Posterior vena cava (tissue), 2 donors: ENCODE data around the gene PTGER4. TPM values are rescaled to one million over a fixed set of nuclear protein-coding genes. Genes with fewer than 3 reads are reported as not detected.
A peak's percentile ranks its signal among the peaks of the same experiment; 100 is the strongest.
"Not testable (repeated sequence)": the region's sequence is repeated elsewhere in the genome, so short reads cannot be mapped to it uniquely, and the experiment has no call there.

Experiments
- DNase-seq: peaks from one replicate; pipeline ENCODE4 v3.0.0-alpha.2; 2020; ENCODE audit warnings: low spot score
- intact Hi-C, 2 donors: fragments of 100-400 bp; cut with DNase I; formaldehyde crosslinking; loops; one replicate each; pipeline versions ENCODE4 v1.14.1 to v1.14.2; 2022 to 2023
- total RNA-seq, 2 donors: library from RNA; stranded (reverse); fragmentation: NEBNext Ultra II Directional; extraction: Animal tissue kit (Norgen Biotek cat#: 25700); gene quantifications; one replicate each; pipeline ENCODE4 v1.2.1, GENCODE V29; 2021
- donor health status: DM: yes; HTN: yes; CAD: no.
- donor health status: DM: yes; HTN: yes; CAD: no.

The PTGER4 gene
- total RNA-seq, 2 donors from 2014 or later: 10.1 to 12.1 TPM

DNA sequence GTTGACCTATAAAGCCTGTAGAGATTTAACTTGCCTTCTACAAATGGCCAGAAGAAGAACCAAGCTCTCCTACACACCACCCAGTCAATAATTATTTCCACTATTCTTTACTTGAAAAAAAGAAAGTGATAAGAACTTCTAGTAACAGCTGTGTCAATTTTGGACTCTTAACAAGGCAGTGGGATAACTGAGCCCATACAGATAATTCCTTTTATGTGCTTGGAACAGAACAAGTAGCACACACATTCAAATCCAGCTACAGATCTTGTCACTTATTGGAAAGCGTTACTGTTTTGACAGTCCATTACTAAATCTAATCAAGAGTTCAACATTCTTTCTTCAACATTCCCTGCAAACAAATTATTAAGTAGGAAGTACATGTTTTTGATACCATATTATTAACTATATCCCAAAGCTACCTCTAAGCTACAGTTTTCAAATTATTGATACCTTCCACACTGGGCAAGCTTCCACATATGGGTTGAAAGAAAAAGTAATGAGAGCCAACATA lies 6.3 kb downstream of the PTGER4 start:
- intact Hi-C loops: loop anchor here in 1 of 2 donors (10.0 kb wide), 1 partner anchor 1101 kb away; no protein-coding TSS in a partner anchor
- no peak for DNase-seq

DNA sequence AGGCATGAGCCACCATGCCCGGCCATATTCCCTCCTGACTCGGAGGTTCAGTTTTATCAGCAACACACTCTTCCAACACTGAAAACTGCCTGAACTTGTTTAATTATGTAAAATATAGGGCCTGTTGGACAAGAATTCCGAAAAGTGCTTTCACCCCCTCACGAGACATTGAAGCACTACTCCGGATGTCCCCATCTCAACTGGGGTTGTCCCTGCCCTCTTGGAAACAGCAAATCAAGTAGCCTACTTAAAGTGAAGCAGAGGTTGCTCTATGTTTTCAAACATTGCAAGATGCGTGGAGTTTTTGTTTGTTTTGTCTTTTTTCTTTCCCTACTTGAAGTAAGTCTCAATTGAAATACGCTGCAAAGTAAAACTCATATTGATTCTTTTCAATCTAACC lies 7.6 kb downstream of the PTGER4 start:
- DNase-seq: no peak
- intact Hi-C loops: loop anchor here in 1 of 2 donors (10.0 kb wide), 1 partner anchor 1103 kb away; no protein-coding TSS in a partner anchor

DNA sequence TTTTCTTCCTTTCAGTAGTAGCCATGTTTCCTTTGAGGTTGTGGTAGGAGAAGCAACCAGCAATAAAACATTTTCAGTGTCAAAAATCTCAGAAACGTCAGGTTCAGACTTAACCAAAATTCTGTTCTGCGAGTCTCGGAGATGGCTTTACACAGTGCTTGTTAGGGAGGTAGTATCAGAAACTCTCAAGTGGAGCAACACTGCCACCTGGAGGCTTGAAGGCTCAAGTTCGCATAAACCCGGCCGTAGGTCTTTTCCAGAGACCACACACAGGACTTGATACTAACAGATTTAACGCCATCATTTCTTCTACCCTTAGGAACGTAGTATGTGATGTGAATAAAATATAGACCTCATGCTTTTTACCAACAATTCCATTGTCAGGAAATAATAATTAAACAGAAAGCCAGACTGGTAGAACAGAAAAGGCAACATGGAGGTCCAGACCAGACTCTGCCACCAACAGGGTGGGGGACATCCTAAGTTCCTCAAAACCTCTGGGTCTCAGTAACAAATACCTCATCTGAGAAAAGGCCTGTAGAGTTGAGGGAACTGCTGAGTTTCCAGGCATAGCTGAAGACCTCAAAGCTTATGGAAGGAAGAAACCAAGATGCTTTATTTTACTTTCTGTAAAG lies 8.5 kb downstream of the PTGER4 start:
- intact Hi-C loops: loop anchor here in 1 of 2 donors (10.0 kb wide), 1 partner anchor 1103 kb away; no protein-coding TSS in a partner anchor
- peak; percentile 91 for DNase-seq

DNA sequence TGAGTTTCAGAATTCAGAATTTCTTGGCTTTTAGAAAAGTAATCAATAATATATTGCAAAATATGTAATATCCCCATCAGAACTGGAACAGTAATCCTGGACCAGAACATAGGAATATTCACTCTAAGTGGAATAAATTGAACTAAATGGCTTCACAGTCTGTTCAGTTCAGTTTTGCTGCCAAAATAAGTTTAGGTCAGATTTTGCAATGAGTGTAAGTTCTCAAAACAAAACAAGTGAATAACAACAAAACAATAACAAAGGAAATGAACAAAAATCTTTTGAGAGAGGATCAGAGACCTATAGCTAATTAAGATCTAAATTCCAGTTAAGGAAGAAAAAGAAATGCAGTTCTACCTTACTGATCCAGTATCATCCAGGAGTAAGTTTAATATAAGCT lies 9.3 kb downstream of the PTGER4 start:
- intact Hi-C loops: loop anchor here in 1 of 2 donors (10.0 kb wide), 1 partner anchor 1104 kb away; no protein-coding TSS in a partner anchor
- no peak for DNase-seq

DNA sequence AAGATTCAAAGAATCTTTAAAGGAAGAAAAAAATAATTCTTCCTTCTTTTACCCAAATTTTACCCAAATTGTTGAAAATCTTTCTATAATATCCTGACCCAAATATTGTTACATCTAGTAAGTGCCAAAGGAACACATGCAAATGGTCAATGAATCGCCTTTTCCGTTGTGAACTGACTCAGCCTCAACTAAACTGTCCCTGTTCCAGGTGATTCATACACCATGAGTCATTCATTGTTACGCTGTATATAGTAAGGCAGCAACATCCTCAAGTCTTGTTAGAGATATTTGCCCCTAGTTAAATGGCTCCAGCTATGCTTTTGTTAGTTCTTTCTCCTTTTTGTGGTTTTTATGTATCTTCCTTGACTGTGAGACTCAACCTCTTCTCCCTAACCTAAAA lies 9.7 kb downstream of the PTGER4 start:
- intact Hi-C loops: loop anchor here in 1 of 2 donors (10.0 kb wide), 1 partner anchor 1105 kb away; no protein-coding TSS in a partner anchor
- no peak for DNase-seq

DNA sequence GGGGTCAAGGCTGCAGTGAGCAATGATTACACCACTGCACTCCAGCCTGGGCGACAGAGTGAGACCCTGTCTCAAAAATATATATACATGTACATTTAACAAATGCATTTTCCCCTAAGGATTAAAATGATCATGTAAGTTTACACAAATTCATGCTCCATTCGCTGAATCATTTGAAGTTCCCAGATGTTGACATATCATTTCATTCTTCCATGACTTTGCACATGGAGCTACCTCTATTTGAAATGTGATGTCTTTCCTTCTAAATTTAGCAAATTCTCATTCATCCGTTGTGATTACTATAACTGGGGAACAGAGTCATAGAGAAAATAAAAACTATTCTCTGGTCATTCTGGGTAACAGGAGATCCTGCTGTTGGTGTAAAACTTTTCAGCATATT lies 10.6 kb downstream of the PTGER4 start:
- no peak for DNase-seq
- intact Hi-C loops: loop anchor here in 1 of 2 donors (10.0 kb wide), 1 partner anchor 975 kb away; no protein-coding TSS in a partner anchor

DNA sequence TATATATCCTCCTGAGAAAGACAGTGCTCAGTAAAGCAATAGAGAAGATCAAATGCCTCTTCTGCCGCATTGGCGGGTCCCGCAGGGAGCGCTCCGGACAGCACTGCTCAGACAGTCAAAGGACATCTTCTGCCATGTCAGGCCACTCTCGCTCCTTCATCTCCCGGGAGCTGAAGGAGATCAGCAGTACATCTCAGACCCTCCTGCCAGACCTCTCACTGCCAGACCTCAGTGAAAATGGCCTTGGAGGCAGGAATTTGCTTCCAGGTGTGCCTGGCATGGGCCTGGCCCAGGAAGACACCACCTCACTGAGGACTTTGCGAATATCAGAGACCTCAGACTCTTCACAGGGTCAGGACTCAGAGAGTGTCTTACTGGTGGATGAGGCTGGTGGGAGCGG lies 12.2 kb downstream of the PTGER4 start:
- no peak for DNase-seq
- intact Hi-C loops: loop anchor here in 1 of 2 donors (10.0 kb wide), 1 partner anchor 977 kb away; no protein-coding TSS in a partner anchor

DNA sequence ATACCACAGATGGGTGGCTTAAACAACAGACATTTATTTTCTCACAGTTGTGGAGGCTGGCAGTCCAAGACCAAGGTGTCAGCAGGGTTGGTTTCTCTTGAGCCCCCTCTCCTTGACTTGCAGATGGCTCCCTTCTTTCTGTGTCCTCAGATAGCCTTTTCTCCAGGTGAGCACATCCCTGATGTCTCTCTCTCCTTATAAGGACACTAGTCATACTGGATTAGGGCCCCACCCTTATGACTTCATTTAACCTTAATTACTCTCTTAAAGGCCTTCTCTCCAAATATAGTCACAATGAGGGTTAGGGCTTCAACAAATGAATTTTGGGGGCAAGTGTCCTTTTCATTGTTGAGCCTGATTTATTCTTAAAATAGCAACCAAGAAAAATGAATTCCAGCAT lies 14.7 kb downstream of the PTGER4 start:
- intact Hi-C loops: loop anchor here in 1 of 2 donors (10.0 kb wide), 1 partner anchor 980 kb away; no protein-coding TSS in a partner anchor
- no peak for DNase-seq

DNA sequence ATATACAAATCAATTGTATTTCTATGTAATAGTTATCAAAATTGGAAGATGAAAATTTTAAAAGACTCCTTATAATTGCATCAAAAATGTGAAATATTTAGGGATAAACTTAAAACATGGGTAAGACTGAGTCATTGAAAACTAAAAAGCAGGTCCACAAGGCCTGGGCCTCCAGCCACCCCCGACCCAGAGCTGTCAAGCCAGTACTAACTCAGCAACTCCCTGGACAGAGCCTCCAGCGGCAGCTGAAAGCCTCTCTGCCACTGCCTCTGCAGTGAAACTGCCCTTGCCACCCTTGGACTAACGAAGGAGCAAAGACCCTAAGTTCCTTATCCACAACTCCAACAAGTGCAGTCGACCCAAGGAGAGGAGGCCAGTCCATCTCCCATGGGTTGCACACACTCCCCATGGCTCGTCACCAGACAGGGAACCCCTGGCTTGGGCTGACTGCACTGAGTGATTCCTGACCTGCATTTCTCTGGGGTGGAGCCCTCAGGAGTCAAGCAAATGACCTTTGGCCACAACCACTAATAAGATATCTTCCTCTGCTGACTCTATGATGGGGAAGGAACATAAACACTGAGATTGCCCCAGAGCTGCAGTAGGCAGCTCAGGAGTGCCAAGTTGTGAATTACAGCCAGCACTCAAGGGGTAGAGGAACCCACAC lies 20.5 kb downstream of the PTGER4 start:
- DNase-seq: no peak
- intact Hi-C loops: no loop called here

DNA sequence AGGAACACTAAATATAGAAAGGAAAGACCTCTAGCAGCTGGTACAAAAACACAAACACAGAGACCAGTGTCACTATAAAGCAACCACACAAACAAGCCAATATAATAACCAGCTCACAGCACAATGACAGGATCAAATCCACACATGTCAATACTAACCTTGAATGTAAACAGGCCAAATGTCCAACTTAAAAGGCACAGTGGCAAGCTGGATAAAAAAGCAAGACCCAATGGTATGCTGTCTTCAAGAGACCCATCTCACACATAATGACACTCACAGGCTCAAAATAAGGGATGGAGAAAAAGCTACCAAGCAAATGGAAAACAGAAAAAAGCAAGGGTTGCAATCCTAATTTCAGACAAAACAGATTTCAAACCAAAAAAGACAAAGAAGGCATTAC lies 22.3 kb downstream of the PTGER4 start:
- intact Hi-C loops, DNase-seq: not testable (repeated sequence)

DNA sequence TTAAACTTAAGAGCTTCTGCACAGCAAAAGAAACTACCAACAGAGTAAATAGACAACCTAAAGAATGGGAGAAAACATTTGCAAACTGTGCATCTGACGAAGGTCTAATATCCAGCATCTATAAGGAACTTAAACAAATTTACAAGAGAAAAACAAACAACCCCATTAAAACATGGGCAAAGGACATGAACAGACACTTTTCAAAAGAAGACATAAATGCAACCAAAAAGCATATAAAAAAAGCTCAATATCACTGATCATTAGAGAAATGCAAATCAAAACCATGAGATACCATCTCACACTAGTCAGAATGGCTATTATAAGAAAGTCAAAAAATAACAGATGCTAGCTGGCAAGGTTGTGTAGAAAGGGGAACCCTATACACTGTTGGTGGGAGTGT lies 25.8 kb downstream of the PTGER4 start:
- intact Hi-C loops, DNase-seq: not testable (repeated sequence)

DNA sequence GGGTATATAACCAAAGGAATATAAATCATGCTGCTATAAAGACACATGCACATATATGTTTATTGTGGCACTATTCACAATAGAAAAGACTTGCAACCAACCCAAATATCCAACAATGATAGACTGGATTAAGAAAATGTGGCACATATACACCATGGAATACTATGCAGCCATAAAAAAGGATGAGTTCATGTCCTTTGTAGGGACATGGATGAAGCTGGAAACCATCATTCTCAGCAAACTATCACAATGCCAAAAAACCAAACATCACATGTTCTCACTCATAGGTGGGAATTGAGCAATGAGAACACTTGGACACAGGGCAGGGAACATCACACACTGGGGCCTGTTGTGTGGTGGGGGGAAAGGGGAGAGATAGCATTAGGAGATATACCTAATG lies 30.9 kb downstream of the PTGER4 start:
- intact Hi-C loops, DNase-seq: not testable (repeated sequence)

DNA sequence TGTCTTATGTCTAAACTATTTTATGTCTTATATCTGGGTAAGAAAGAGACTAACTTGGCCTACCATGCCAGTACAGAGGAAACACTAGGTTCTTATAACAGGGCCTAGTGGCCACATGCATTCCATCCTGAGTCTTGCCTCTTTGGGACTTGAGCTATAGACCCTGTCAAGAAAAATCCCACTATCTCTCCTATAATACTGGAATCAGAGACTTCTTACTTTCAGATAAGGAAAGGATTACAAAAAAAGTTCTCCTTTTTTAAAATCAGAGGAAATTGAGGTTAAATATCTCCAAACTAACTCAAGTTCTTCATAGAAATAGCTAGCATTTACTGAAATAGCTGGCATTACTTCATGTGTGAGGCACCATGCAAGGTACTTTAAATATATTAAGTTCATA lies 34.3 kb downstream of the PTGER4 start:
- intact Hi-C loops: no loop called here
- DNase-seq: no peak

DNA sequence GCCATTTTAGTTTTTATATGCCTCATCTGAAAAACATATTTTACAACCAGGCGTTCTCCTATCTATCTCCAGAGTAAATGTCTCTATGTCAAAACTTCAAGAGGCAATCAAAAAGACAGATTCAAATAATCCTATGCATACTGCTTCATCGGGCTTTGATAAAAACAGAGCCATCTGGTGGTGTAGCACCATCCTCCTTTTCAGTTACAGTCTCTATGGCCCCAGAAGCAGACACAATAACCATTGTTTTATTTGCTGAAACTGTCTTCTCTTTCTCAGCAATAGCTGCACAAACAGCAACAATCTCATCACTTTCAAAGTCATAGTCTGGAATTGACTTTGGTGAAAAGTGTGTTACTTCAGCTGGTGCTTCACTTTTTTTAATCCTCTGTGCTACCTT lies 36.3 kb downstream of the PTGER4 start:
- DNase-seq: no peak
- intact Hi-C loops: no loop called here

DNA sequence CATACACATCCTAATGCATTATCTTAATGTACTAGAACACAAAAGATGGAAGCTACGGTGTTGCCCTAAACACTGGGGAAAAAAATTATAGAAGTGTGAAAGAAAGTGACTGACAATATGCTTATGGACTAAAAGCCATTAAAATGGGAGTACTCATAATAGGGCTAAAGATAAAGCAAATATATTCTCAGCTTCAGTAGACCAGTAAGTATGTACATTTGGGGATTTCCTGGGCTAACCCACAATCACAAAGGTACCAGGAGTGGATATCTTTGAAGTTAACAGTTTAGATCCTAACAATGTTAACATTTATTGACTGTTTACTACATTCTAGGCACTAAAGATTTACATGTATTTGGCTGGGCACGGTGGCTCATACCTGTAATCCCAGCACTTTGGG lies 36.9 kb downstream of the PTGER4 start:
- no peak for DNase-seq

DNA sequence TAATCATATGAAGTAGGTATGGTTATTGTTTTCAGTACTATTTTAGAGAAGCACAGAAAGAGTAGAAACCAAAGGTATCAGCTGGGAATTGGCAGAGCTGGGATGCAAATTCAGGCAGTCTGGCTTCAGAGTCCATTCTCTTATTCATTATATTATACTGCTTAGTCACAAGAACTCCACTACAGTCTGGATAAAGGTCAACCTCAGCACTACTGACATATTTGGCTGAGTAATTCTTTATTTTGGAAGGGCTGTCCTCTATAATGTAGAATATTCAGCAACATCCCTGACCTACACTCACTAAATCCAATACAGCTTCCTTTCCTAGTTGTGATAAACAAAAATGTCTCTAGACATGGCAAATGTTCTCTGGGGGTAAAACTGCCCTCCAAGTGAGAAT lies 37.6 kb downstream of the PTGER4 start:
- intact Hi-C loops: no loop called here
- no peak for DNase-seq

More for the DNA sequence above, 36.9 kb downstream of the PTGER4 start:
- intact Hi-C loops: no loop called here

DNA sequence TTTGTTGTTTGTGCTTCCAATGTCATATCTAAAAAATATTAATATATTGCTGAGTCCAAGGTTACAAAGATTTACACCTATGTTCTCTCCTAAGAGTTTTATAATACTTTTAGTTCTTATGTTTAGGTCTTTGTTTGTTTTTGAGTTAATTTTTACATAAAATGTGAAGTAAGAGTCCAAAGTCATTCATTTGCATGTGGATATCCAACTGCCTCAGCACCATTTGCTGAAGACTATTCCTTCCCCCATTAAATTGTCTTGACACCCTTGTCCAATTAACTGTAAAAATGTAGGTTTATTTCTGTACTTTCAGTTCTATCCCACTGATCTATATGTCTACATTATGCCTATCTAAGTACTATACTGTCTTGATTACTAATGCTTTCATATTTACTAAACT lies 40.4 kb downstream of the PTGER4 start:
- intact Hi-C loops: no loop called here

DNA sequence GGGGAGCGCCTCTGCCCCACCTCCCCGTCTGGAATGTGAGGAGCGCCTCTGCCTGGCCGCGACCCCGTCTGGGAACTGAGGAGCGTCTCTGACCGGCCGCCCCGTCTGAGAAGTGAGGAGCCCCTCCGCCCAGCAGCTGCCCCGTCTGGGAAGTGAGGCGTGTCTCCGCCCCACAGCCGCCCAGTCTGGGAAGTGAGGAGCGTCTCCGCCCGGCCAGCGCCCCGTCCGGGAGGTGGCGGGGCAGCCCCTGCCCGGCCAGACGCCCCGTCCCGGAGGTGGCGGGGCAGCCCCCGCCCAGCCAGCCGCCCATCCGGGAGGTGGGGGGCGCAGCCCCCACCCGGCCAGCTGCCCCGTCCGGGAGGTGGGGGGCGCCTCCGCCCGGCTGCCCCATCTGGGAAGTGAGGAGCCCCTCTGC lies 42.8 kb downstream of the PTGER4 start:
- DNase-seq, intact Hi-C loops: not testable (repeated sequence)

More for the DNA sequence above, 40.4 kb downstream of the PTGER4 start:
- DNase-seq: no peak

DNA sequence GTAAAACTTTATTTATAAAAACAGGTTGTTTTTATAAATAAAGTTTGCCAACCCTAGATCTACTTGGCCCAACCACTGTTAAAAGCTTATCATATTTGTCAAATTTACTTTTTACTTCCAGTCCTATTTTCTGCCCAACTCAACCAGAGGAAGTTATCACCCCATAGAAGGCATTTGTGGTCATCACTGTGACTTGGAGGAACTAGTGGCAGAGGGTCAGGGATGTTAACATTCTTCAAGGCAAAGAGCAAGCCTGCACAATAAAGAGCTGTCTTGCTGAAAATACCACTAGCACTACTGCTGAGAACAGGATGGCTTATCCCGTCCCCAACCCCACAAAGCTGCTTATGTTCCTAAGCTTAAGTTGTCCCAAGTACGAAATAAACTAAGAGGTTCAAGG lies 53.7 kb downstream of the PTGER4 start:
- no peak for DNase-seq
- intact Hi-C loops: loop anchor here in 1 of 2 donors (10.0 kb wide), 1 partner anchor 1019 kb away; no protein-coding TSS in a partner anchor
